Fibroblast of lung (primary cell): Measurements from ENCODE around the gene CUBN. TPM values are rescaled to one million over a fixed set of nuclear protein-coding genes. Genes with fewer than 3 reads are reported as not detected.

Experiments
- DNase-seq, 2 donors: peaks; one replicate each; pipeline versions ENCODE4 v3.0.0 to v3.0.0-alpha.2; 2010; ENCODE audit warnings: low read depth in 2 of 2
- H2AFZ ChIP-seq: 2 replicates; pipeline ENCODE4 v1.5.1; 2012; ENCODE audit warnings: low read length, control low read depth, inconsistent platforms
- H3K27ac ChIP-seq: 2 replicates; pipeline ENCODE4 v1.5.1; 2011; ENCODE audit warnings: low read length, control low read depth; ENCODE audit not compliant: insufficient read depth
- H3K27me3 ChIP-seq: 2 replicates; pipeline ENCODE4 v1.5.1; 2011; ENCODE audit warnings: mild to moderate bottlenecking, low read length; ENCODE audit not compliant: control insufficient read depth, insufficient read depth
- H3K36me3 ChIP-seq: 2 replicates; pipeline ENCODE4 v1.5.1; 2011; ENCODE audit warnings: low read length; ENCODE audit not compliant: control insufficient read depth, insufficient read depth
- H3K4me1 ChIP-seq: 2 replicates; pipeline ENCODE4 v1.5.1; 2011; ENCODE audit warnings: low read length; ENCODE audit not compliant: control insufficient read depth, insufficient read depth; ENCODE audit errors: extremely low read depth
- H3K4me2 ChIP-seq: 2 replicates; pipeline ENCODE4 v1.5.1; 2011; ENCODE audit warnings: low read length, control low read depth; ENCODE audit not compliant: insufficient read depth; ENCODE audit errors: extremely low read depth
- H3K4me3 ChIP-seq, 4 experiments: fragments of 200-600 bp in 1 of 4; sonication (generic) in 1 of 4; replicated peaks in 1 of 4; 2 replicates each; pipeline ENCODE4 v1.5.1; 2011 to 2016; ENCODE audit warnings: low read length in 4 of 4, low read depth in 3 of 4, mild to moderate bottlenecking in 3 of 4, control low read depth in 2 of 4, inconsistent platforms in 1 of 4, mixed read lengths in 1 of 4; ENCODE audit not compliant: insufficient read depth in 1 of 4; ENCODE audit errors: control extremely low read depth in 1 of 4
- H3K79me2 ChIP-seq: 2 replicates; pipeline ENCODE4 v1.5.1; 2012; ENCODE audit warnings: mild to moderate bottlenecking, low read length, inconsistent platforms; ENCODE audit not compliant: control insufficient read depth, insufficient read depth
- H3K9ac ChIP-seq: 2 replicates; pipeline ENCODE4 v1.5.1; 2011; ENCODE audit warnings: mild to moderate bottlenecking, low read length, control low read depth; ENCODE audit not compliant: insufficient read depth
- H3K9me3 ChIP-seq: 2 replicates; pipeline ENCODE4 v1.5.1; 2012; ENCODE audit warnings: low read depth, low read length; ENCODE audit not compliant: control insufficient read depth, insufficient read depth
- H4K20me1 ChIP-seq: 2 replicates; pipeline ENCODE4 v1.5.1; 2011; ENCODE audit warnings: low read length; ENCODE audit not compliant: control insufficient read depth, insufficient read depth; ENCODE audit errors: extremely low read depth
- EZH2 ChIP-seq: IDR thresholded peaks from 2 replicates; pipeline ENCODE4 v1.5.1; 2012; ENCODE audit warnings: low read length, control low read depth, mild to moderate bottlenecking; ENCODE audit errors: missing control alignments
- polyA plus RNA-seq, 2 donors: library from polyadenylated mRNA; depleted of rRNA in 1 of 2; stranded (reverse) in 1 of 2; unstranded in 1 of 2; fragments of >200 nt; gene quantifications; 2 replicates each; pipeline ENCODE4 v1.2.1, GENCODE V29; 2011 to 2012; ENCODE audit warnings: missing spikeins in 1 of 2
- total RNA-seq: library from RNA; depleted of rRNA; stranded (reverse); fragments of >200 nt; gene quantifications from 2 replicates; pipeline ENCODE4 v1.2.1, GENCODE V29; 2014
- TF ChIP-seq, protein P1 (sequence below), 2 donors: IDR thresholded peaks in 1 of 2; conservative IDR thresholded peaks in 1 of 2; 1 replicate in 1 of 2; 2 replicates in 1 of 2; pipeline ENCODE4 v1.5.1; 2011 to 2012; ENCODE audit warnings: low read length in 2 of 2, control low read depth in 1 of 2, inconsistent platforms in 1 of 2, low read depth in 1 of 2, mild to moderate bottlenecking in 1 of 2

The CUBN gene
- total and polyA plus RNA-seq, 2 donors (not counting 1 experiment from before 2014, with no cell fraction given): 1.3 to 1.5 TPM

DNA sequence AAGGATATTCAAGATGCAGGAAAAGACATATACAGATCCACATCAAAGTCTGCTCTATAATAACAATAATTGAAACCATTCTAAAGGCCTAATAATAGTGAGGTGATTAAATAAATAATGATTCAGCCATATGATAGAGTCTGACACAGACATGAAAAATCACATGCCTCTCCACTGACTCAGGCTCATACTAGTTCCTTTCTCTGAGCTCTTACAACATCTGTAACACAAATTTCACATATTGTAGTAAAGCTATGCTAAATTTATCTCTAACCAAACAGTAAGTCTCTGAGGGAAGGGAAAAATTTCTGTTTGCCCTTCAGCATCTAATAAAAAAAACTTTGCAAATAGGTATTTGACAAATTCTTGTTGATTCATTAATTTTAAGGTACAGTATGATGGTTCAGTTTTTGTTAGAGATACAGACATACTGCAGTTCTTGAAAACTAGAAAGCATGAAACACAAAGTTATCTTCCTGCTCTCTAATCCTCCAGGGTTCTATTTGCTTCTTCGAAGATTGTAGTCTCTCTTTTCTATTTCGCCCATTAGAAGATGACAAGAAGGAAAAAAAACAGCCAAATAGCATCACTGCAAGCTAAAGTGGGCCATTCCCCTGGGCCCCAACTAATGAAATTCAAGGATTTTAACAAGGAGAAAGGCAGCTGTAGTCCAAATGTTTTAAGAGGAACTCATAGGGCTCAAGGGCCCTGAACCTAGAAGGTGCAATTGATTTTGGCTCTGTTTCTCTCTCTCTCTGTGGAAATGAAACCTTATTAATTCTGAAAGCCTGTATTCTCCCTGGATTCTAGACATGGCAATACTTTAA is 53.9 kb downstream of the CUBN start:
- Histone ChIP-seq H3K36me3 (no peaks in the 10 kb centered on the region), H3K4me2 (peak overlapping the region; percentile 42), H4K20me1 (no peaks in the 10 kb centered on the region), H3K4me3 (peak overlapping the region in 1 of 4 experiments; percentile 6), H3K79me2 (no peaks in the 10 kb centered on the region), H3K4me1 (peaks cover 16% of the 10 kb centered on the region), H3K9ac (peak overlapping the region; percentile 20), H2AFZ (no peak overlapping the region), H3K9me3 (no peaks in the 10 kb centered on the region), H3K27me3 (no peaks in the 10 kb centered on the region), H3K27ac (peak overlapping the region; percentile 82)
- peak; percentile 95 to 96 for DNase-seq
- TF ChIP-seq EZH2: no peak
- TF ChIP-seq, protein P1, sequence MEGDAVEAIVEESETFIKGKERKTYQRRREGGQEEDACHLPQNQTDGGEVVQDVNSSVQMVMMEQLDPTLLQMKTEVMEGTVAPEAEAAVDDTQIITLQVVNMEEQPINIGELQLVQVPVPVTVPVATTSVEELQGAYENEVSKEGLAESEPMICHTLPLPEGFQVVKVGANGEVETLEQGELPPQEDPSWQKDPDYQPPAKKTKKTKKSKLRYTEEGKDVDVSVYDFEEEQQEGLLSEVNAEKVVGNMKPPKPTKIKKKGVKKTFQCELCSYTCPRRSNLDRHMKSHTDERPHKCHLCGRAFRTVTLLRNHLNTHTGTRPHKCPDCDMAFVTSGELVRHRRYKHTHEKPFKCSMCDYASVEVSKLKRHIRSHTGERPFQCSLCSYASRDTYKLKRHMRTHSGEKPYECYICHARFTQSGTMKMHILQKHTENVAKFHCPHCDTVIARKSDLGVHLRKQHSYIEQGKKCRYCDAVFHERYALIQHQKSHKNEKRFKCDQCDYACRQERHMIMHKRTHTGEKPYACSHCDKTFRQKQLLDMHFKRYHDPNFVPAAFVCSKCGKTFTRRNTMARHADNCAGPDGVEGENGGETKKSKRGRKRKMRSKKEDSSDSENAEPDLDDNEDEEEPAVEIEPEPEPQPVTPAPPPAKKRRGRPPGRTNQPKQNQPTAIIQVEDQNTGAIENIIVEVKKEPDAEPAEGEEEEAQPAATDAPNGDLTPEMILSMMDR (conservative IDR thresholded peaks at IDR 0.05 in 1 of 2, IDR thresholded peaks at IDR 0.05 in 1 of 2; ENCODE audit: low read depth in 1 of 2, low read length in 2 of 2): no peak

DNA sequence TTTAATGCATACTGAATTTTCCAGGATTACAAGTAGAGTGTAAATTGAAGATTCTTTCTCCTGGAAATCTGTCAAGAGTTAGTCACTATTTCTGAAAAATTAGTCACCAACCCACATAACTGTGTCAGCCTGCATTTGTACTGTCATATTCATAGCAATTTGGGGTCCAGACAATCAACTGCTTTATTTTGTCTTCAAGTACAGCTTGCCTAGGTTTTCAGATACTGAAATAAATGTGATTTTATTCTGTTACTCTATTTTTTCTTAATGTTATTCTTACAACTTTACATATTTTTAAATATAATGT is 55.1 kb downstream of the CUBN start:
- no peaks in the 10 kb centered on the region for H3K79me2 ChIP-seq
- peak in 1 of 2 donors; percentile 77 for DNase-seq
- no peak overlapping the region for H3K4me3 ChIP-seq
- no peaks in the 10 kb centered on the region for H3K36me3 ChIP-seq
- no peaks in the 10 kb centered on the region for H3K9me3 ChIP-seq
- H3K9ac ChIP-seq: no peak overlapping the region
- TF ChIP-seq EZH2: no peak
- TF ChIP-seq, protein P1 (conservative IDR thresholded peaks at IDR 0.05 in 1 of 2, IDR thresholded peaks at IDR 0.05 in 1 of 2; ENCODE audit: low read depth in 1 of 2, low read length in 2 of 2): no peak
- no peaks in the 10 kb centered on the region for H3K27me3 ChIP-seq
- H3K27ac ChIP-seq: peak overlapping the region; percentile 75
- no peak overlapping the region for H2AFZ ChIP-seq
- no peaks in the 10 kb centered on the region for H4K20me1 ChIP-seq
- peaks cover 16% of the 10 kb centered on the region for H3K4me1 ChIP-seq
- no peak overlapping the region for H3K4me2 ChIP-seq

DNA sequence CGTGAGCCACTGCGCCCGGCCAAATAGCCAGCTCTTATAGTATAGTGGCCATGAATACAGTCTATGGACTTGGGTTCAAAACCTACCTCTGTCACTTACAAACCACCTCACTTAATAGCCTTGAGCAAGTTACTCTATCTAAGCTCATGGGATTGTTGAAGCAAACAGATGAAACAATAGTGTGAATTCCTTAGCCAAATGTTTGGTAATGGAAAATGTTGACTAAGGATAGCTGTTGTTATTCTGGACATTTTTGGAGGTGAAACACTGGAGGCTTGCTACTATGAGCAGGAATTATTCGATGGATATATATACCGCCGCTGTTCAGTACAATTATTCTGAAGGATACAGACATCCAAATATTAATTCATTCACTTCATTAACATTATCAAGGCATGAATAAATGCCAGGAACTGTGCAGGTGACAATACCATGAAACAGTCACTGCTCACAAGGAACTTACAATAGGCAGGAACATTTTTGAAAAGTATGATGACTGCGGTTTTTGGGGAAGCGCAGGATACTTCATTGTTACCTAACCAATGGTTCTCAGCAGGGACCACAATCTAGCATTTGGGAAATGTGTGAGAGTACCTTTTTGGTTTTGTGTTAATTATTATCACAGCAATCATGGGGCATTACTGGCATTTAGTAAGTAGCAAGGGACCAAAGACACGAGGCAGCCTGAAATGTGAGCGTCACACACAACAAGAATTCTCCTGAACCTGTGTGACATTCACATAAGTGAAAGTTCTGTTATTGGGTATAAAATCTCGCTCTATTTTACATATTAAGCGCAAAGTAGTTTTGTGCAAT is 55.7 kb downstream of the CUBN start:
- Histone ChIP-seq H3K4me3 (no peak overlapping the region), H3K27me3 (no peaks in the 10 kb centered on the region), H3K4me1 (peaks cover 16% of the 10 kb centered on the region), H4K20me1 (no peaks in the 10 kb centered on the region), H2AFZ (no peak overlapping the region), H3K36me3 (no peaks in the 10 kb centered on the region), H3K9ac (no peak overlapping the region), H3K79me2 (no peaks in the 10 kb centered on the region), H3K27ac (peak overlapping the region; percentile 75), H3K4me2 (no peak overlapping the region), H3K9me3 (no peaks in the 10 kb centered on the region)
- DNase-seq: peak in 1 of 2 donors; percentile 38
- TF ChIP-seq, protein P1 (conservative IDR thresholded peaks at IDR 0.05 in 1 of 2, IDR thresholded peaks at IDR 0.05 in 1 of 2; ENCODE audit: low read depth in 1 of 2, low read length in 2 of 2): no peak
- no peak for TF ChIP-seq EZH2
